ENCODE results near the gene SHC3. TPM values are rescaled to one million over a fixed set of nuclear protein-coding genes. Genes with fewer than 3 reads are reported as not detected.
"Not testable (repeated sequence)": the region's sequence is repeated elsewhere in the genome, so short reads cannot be mapped to it uniquely, and the experiment has no call there.

Gene SHC3
- total and polyA plus RNA-seq, 12 donors: 0.15 to 0.71 (median 0.33) TPM

DNA sequence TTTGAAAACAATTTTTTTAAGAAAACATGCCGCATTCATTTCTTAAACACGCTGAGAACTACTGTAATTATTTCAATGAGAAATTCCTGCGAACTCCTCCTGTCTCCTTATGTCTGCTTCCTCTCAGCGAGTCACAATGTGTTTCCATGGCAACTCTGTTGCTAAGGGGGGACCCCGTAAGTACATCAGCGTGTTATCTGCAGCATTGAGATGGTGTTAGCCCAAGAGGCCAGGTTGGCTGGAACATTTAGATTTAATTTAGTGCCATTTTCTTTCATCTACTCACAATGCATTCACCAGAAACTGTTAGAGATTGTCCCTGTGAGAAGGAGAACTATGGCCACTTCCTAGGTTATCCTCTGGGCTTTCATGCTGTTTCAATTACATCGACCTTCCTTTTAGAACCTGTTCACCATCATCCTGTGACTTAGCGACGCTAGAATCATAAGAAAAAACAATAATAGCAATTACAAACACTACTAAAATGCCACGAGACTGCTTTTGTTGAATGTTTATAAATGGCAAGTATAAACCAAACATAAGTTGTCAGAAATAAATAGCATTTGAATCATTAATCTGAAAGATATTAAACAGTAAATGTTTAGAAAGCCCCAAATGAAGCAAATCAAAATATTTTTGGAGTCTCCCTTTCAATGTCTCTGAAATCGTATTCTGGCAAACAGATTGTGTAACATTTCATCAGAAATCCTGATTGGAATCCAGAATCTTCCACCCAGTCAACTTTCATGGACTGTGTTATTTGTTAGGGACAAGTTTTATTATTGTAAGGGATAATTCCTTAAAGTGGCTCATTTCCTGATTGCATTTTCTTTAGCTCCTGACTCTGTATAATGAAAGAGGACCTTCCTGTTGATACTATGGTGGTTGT lies 39.7 kb upstream of the SHC3 start:
- Histone ChIP-seq H3K36me3 (no peaks in the 10 kb centered on the region), H3K27ac (no peak overlapping the region), H3K4me3 (no peak overlapping the region), H3K27me3 (peaks cover 0 to 4% (median 0%) of the 10 kb centered on the region in 7 donors), H3K9me3 (no peaks in the 10 kb centered on the region), H3K4me1 (no peaks in the 10 kb centered on the region)
- no peak for ATAC-seq
- 52 to 57% methylated on average over 11 of the region's 11 CpGs for WGBS, 2 donors
- DNase-seq: no peak
- TF ChIP-seq, protein P1, sequence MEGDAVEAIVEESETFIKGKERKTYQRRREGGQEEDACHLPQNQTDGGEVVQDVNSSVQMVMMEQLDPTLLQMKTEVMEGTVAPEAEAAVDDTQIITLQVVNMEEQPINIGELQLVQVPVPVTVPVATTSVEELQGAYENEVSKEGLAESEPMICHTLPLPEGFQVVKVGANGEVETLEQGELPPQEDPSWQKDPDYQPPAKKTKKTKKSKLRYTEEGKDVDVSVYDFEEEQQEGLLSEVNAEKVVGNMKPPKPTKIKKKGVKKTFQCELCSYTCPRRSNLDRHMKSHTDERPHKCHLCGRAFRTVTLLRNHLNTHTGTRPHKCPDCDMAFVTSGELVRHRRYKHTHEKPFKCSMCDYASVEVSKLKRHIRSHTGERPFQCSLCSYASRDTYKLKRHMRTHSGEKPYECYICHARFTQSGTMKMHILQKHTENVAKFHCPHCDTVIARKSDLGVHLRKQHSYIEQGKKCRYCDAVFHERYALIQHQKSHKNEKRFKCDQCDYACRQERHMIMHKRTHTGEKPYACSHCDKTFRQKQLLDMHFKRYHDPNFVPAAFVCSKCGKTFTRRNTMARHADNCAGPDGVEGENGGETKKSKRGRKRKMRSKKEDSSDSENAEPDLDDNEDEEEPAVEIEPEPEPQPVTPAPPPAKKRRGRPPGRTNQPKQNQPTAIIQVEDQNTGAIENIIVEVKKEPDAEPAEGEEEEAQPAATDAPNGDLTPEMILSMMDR (IDR thresholded peaks at IDR 0.05): no peak
- intact Hi-C loops (cut with DNase I): no loop called here

DNA sequence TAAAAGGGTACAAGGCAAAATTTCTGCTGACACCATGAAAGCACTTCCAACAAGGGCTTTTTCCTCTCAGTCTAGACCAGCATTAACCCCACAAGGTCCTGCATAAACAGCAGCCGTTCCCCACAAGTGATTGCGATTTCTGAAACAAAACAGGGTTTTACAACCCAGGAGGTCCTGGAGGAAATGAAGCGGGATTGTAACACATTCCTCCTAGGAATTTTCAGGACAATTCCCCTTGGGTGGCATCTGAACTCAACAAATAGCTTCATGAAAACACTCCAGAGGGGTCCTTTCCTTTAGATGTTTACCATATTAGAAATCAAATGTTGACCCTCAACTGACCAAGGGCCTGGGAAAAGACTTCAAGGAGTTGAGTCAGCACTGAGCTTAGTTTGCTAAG lies 36.7 kb upstream of the SHC3 start:
- no peak for ATAC-seq
- Histone ChIP-seq H3K4me1 (no peaks in the 10 kb centered on the region), H3K36me3 (no peaks in the 10 kb centered on the region), H3K27me3 (peaks cover 0 to 4% (median 0%) of the 10 kb centered on the region in 7 donors), H3K27ac (no peak overlapping the region), H3K4me3 (no peak overlapping the region), H3K9me3 (peaks cover 0 to 12% (median 0%) of the 10 kb centered on the region in 11 donors)
- DNase-seq: no peak
- TF ChIP-seq, protein P1 (IDR thresholded peaks at IDR 0.05): no peak
- WGBS, 2 donors: 75 to 86% methylated on average over 3 of the region's 3 CpGs
- intact Hi-C loops (cut with DNase I): no loop called here

DNA sequence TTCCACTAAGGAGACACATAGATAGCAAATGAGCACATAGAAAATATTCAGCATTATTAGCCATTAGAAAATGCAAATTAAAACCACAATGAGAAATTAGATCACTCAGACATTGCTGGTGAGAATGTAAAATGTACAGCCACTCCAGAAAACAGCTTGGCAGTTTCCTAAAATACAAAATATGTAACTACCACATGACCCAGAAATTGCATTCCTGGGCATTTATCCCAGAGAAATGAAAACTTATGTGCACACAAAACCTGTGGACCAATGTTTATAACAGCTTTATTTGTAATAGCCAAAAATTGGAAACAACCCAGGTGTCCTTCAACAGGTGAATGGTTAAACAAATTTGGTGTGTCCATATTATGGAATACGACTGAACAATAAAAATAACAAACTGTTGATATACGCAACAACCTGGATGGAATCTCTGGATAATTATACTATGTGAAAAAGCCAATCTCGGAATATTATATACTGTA lies 34.8 kb upstream of the SHC3 start:
- intact Hi-C loops (cut with DNase I): no loop called here
- Histone ChIP-seq H3K4me3 (no peak overlapping the region), H3K36me3 (no peaks in the 10 kb centered on the region), H3K27ac (no peak overlapping the region), H3K9me3 (peaks cover 0 to 12% (median 0%) of the 10 kb centered on the region in 11 donors), H3K4me1 (no peaks in the 10 kb centered on the region), H3K27me3 (peaks cover 0 to 4% (median 0%) of the 10 kb centered on the region in 7 donors)
- 91% methylated on average over 3 of the region's 3 CpGs for WGBS, 2 donors
- DNase-seq: no peak
- TF ChIP-seq, protein P1 (IDR thresholded peaks at IDR 0.05): no peak
- ATAC-seq: no peak

DNA sequence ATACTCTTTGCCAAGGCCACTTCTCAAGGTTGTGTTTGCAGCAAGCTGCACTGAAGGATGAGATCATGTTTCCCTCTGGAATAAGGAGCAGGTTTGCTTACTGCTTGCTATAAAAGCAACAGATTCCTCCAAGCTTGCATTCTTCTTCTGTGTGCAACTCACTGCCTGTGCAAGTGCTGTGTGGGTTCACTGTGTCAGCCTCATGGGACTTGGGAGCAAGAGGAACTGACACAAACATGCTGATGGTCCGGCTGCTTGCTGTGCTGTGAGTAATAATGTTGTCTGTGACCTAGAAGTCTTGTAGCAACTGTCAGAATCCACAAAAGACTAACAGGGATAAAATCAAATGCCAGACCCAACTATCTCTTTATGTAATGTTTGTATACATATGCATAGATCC lies 33.6 kb upstream of the SHC3 start:
- Histone ChIP-seq H3K9me3 (peaks cover 0 to 12% (median 0%) of the 10 kb centered on the region in 11 donors), H3K4me1 (no peaks in the 10 kb centered on the region), H3K36me3 (no peaks in the 10 kb centered on the region), H3K27ac (no peak overlapping the region), H3K27me3 (peaks cover 0 to 2% (median 0%) of the 10 kb centered on the region in 7 donors), H3K4me3 (no peak overlapping the region)
- TF ChIP-seq, protein P1 (IDR thresholded peaks at IDR 0.05): no peak
- intact Hi-C loops (cut with DNase I): no loop called here
- ATAC-seq: no peak
- no peak for DNase-seq
- WGBS, 2 donors: 75 to 85% methylated on average over 1 of the region's 1 CpG

DNA sequence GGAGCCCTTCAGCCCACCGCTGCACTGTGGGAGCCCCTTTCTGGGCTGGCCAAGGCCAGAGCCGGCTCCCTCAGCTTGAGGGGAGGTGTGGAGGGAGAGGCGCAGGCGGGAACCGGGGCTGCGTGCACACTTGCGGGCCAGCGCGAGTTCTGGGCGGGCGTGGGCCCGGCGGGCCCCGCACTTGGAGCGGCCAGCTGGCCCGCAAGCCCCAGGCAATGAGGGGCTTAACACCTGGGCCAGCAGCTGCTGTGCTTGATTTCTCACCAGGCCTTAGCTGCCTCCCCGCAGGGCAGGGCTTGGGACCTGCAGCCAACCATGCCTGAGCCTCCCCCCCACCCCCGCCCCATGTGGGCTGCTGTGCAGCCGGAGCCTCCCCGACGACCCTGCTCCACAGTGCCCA lies 30.7 kb upstream of the SHC3 start:
- H3K9me3 ChIP-seq: peaks cover 0 to 12% (median 0%) of the 10 kb centered on the region in 11 donors
- H3K27me3 ChIP-seq; intact Hi-C loops (cut with DNase I); ATAC-seq; H3K4me3 ChIP-seq; H3K4me1 ChIP-seq; H3K36me3 ChIP-seq; DNase-seq; H3K27ac ChIP-seq: not testable (repeated sequence)
- WGBS, 2 donors: 96% methylated on average over 21 of the region's 21 CpGs
